ENCODE results near the gene PKP4. TPM values are rescaled to one million over a fixed set of nuclear protein-coding genes. Genes with fewer than 3 reads are reported as not detected.
"Not testable (repeated sequence)": the region's sequence is repeated elsewhere in the genome, so short reads cannot be mapped to it uniquely, and the experiment has no call there.

Gene PKP4
- total RNA-seq, 1 donor from 2014 or later: 42.4 TPM

GRCh38 chr2:158464426-158465281 is 7.9 kb downstream of the PKP4 start:
- no peak for DNase-seq (ENCODE audit: low spot score)

GRCh38 chr2:158467248-158467647 is 10.5 kb downstream of the PKP4 start:
- DNase-seq (ENCODE audit: low spot score): no peak

GRCh38 chr2:158472829-158473228 is 16.1 kb downstream of the PKP4 start:
- not testable (repeated sequence) for DNase-seq (ENCODE audit: low spot score)

GRCh38 chr2:158473300-158473699 is 16.5 kb downstream of the PKP4 start:
- not testable (repeated sequence) for DNase-seq (ENCODE audit: low spot score)

- no peak for DNase-seq (ENCODE audit: low spot score)
Observed at GRCh38 chr2:158473719-158474392, 17.1 kb downstream of the PKP4 start.

GRCh38 chr2:158474526-158475011 is 17.8 kb downstream of the PKP4 start:
- DNase-seq (ENCODE audit: low spot score): not testable (repeated sequence)

- DNase-seq (ENCODE audit: low spot score): no peak
Observed at GRCh38 chr2:158477202-158477601, 20.4 kb downstream of the PKP4 start.

GRCh38 chr2:158478237-158478636 is 21.5 kb downstream of the PKP4 start:
- no peak for DNase-seq (ENCODE audit: low spot score)

- no peak for DNase-seq (ENCODE audit: low spot score)
Observed at GRCh38 chr2:158478816-158479215, 22.1 kb downstream of the PKP4 start.

GRCh38 chr2:158481116-158481515 is 24.4 kb downstream of the PKP4 start:
- DNase-seq (ENCODE audit: low spot score): no peak

GRCh38 chr2:158482594-158482993 is 25.8 kb downstream of the PKP4 start:
- DNase-seq (ENCODE audit: low spot score): no peak

GRCh38 chr2:158484892-158485556 is 28.3 kb downstream of the PKP4 start:
- DNase-seq (ENCODE audit: low spot score): no peak

GRCh38 chr2:158486150-158486969 is 29.6 kb downstream of the PKP4 start:
- no peak for DNase-seq (ENCODE audit: low spot score)

GRCh38 chr2:158486970-158487325 is 30.2 kb downstream of the PKP4 start:
- DNase-seq (ENCODE audit: low spot score): no peak

GRCh38 chr2:158487419-158487818 is 30.7 kb downstream of the PKP4 start:
- no peak for DNase-seq (ENCODE audit: low spot score)

- no peak for DNase-seq (ENCODE audit: low spot score)
Observed at GRCh38 chr2:158488442-158489216, 31.9 kb downstream of the PKP4 start.

GRCh38 chr2:158489366-158490112 is 32.8 kb downstream of the PKP4 start:
- DNase-seq (ENCODE audit: low spot score): no peak

GRCh38 chr2:158491072-158491471 is 34.3 kb downstream of the PKP4 start:
- no peak for DNase-seq (ENCODE audit: low spot score)

GRCh38 chr2:158493458-158493857 is 36.7 kb downstream of the PKP4 start:
- DNase-seq (ENCODE audit: low spot score): no peak

- DNase-seq (ENCODE audit: low spot score): no peak
Observed at GRCh38 chr2:158495175-158495574, 38.4 kb downstream of the PKP4 start.

Measured in mesenteric fat pad (tissue), 1 donor.